Naive thymus-derived CD4-positive, alpha-beta T cell (primary cell): ENCODE results near the gene TMEM181. TPM values are rescaled to one million over a fixed set of nuclear protein-coding genes. Genes with fewer than 3 reads are reported as not detected.

Experiments used
- ATAC-seq: fragments of 150-1000 bp; cut with Tn5 transposase; 2 replicates; pipeline ENCODE4 v1.10.0; 2021; ENCODE audit warnings: mild to moderate bottlenecking, moderate library complexity
- CTCF ChIA-PET: fragments of 350-600 bp; sonication (Branson Sonifier 250); formaldehyde crosslinking; loops from one replicate; lab custom pipeline; 2021; ENCODE audit warnings: antibody characterized with exemption; lab: Charles Lee
- POLR2A ChIA-PET: fragments of 350-600 bp; sonication (Branson Sonifier 250); formaldehyde crosslinking; loops from one replicate; lab custom pipeline; 2021; ENCODE audit warnings: antibody characterized with exemption, inconsistent platforms; lab: Charles Lee
- DNase-seq, 9 donors: peaks; one replicate each; pipeline versions ENCODE4 v3.0.0 to v3.0.0-alpha.2; 2020 to 2022; ENCODE audit warnings: mixed read lengths in 1 of 9
- H3K27ac ChIP-seq: one replicate; pipeline ENCODE4 v1.7.0; 2013; ENCODE audit warnings: mild to moderate bottlenecking, low read depth, low read length, moderate library complexity
- H3K27me3 ChIP-seq, 2 donors: one replicate each; pipeline ENCODE4 v1.7.0; 2013; ENCODE audit warnings: low read length in 2 of 2, mild to moderate bottlenecking in 2 of 2, moderate library complexity in 2 of 2; ENCODE audit not compliant: control insufficient read depth in 2 of 2, insufficient read depth in 2 of 2
- H3K36me3 ChIP-seq, 3 experiments: 1 replicate in 2 of 3; 2 replicates in 1 of 3; pipeline ENCODE4 v1.7.0; 2013; ENCODE audit warnings: low read length in 3 of 3, mild to moderate bottlenecking in 3 of 3, moderate library complexity in 1 of 3; ENCODE audit not compliant: insufficient read depth in 3 of 3, control insufficient read depth in 2 of 3
- H3K4me1 ChIP-seq, 2 donors: one replicate each; pipeline ENCODE4 v1.7.0; 2013; ENCODE audit warnings: low read length in 2 of 2, mild to moderate bottlenecking in 2 of 2, moderate library complexity in 1 of 2; ENCODE audit not compliant: control insufficient read depth in 2 of 2, insufficient read depth in 2 of 2
- H3K4me3 ChIP-seq: 2 replicates; pipeline ENCODE4 v1.7.0; 2013; ENCODE audit warnings: mild to moderate bottlenecking, low read length
- H3K9me3 ChIP-seq, 3 experiments: 1 replicate in 2 of 3; 2 replicates in 1 of 3; pipeline ENCODE4 v1.7.0; 2013; ENCODE audit warnings: low read length in 3 of 3; ENCODE audit not compliant: control insufficient read depth in 2 of 3
- H3K27ac Mint-ChIP-seq, 9 donors: one replicate each; pipeline ENCODE4 v1.8.0; 2020 to 2022; ENCODE audit warnings: mixed read lengths in 9 of 9, mild to moderate bottlenecking in 8 of 9, moderate library complexity in 5 of 9, inconsistent platforms in 2 of 9
- H3K27me3 Mint-ChIP-seq, 5 donors: one replicate each; pipeline ENCODE4 v1.8.0; 2021 to 2022; ENCODE audit warnings: mixed read lengths in 5 of 5, mild to moderate bottlenecking in 1 of 5
- H3K36me3 Mint-ChIP-seq, 5 donors: one replicate each; pipeline ENCODE4 v1.8.0; 2020 to 2022; ENCODE audit warnings: mixed read lengths in 5 of 5, mild to moderate bottlenecking in 3 of 5, inconsistent platforms in 1 of 5
- H3K4me1 Mint-ChIP-seq, 7 donors: one replicate each; pipeline ENCODE4 v1.8.0; 2020 to 2022; ENCODE audit warnings: mixed read lengths in 7 of 7, mild to moderate bottlenecking in 3 of 7, inconsistent platforms in 1 of 7
- H3K4me3 Mint-ChIP-seq, 10 donors: one replicate each; pipeline ENCODE4 v1.8.0; 2020 to 2022; ENCODE audit warnings: mild to moderate bottlenecking in 10 of 10, mixed read lengths in 10 of 10, moderate library complexity in 6 of 10, inconsistent platforms in 2 of 10
- H3K9me3 Mint-ChIP-seq, 11 donors: one replicate each; pipeline ENCODE4 v1.8.0; 2020 to 2022; ENCODE audit warnings: mixed read lengths in 11 of 11, mild to moderate bottlenecking in 4 of 11, inconsistent platforms in 1 of 11, moderate library complexity in 1 of 11
- intact Hi-C, 2 donors: fragments of 100-400 bp; cut with micrococcal nuclease; formaldehyde crosslinking; loops; one replicate each; pipeline ENCODE4 v1.15.1; 2023
- polyA plus RNA-seq, 2 donors: library from polyadenylated mRNA; unstranded; fragments of 300-500 nt; fragmentation: Illumina TruSeq; gene quantifications; one replicate each; pipeline ENCODE4 v1.2.3, GENCODE V29; 2021
- total RNA-seq, 6 experiments: library from RNA in 5 of 6; stranded (reverse) in 5 of 6; gene quantifications; 1 replicate in 5 of 6; 2 replicates in 1 of 6; pipeline ENCODE4 v1.2.3 and lab custom pipeline; 2021 to 2026

Gene TMEM181
- total and polyA plus RNA-seq, 7 experiments from 2014 or later: 1.9 to 17.2 (median 15.7) TPM

DNA sequence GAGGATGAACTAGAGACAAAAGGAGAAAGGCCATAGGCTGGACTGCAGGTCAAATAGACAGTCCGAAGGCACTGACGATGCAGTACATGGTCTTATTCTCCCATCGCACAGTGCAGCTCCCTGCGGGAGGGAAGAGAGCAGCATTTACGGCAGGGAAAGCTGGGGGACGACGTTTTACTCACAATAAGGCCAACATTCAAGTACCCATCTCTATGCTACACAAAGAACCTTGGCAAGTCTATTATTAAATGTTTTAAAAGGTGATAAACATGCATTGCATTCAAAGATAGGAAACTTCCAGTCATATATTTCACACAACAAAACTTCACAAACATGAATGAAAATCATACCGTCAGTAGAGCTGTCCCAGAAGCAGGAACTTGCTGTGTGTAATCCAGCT is 76.9 kb downstream of the TMEM181 start:
- Histone ChIP-seq H3K27me3 (no peaks in the 10 kb centered on the region), H3K4me1 (peaks cover 43 to 47% of the 10 kb centered on the region in 2 donors), H3K27ac (peak overlapping the region; percentile 36), H3K36me3 (peaks cover 5 to 29% (median 12%) of the 10 kb centered on the region in 3 experiments), H3K9me3 (no peaks in the 10 kb centered on the region), H3K4me3 (no peak overlapping the region)
- DNase-seq (no peak), ATAC-seq (no peak)
- peaks cover 0 to 2% (median 0%) of the 10 kb centered on the region in 11 donors for H3K9me3 Mint-ChIP-seq
- peak overlapping the region in 2 of 10 donors; percentile 24 to 34 for H3K4me3 Mint-ChIP-seq
- H3K27ac Mint-ChIP-seq: peak overlapping the region in 7 of 9 donors; percentile 15 to 94 (median 85)
- ChIA-PET POLR2A (interaction anchor here (2.8 kb wide), 1 partner anchor 12 kb away, joined by 12 read pairs; the partner anchor contains the start of gene SYTL3), CTCF (interaction anchor here (1.1 kb wide), 1 partner anchor 12 kb away, joined by 3 read pairs; no protein-coding TSS in a partner anchor)
- H3K27me3 Mint-ChIP-seq: no peaks in the 10 kb centered on the region
- peaks cover 40 to 78% (median 68%) of the 10 kb centered on the region in 7 donors for H3K4me1 Mint-ChIP-seq
- intact Hi-C loops: no loop called here
- peaks cover 11 to 55% (median 40%) of the 10 kb centered on the region in 5 donors for H3K36me3 Mint-ChIP-seq

- no peaks in the 10 kb centered on the region for H3K27me3 ChIP-seq
- H3K4me1 Mint-ChIP-seq: peaks cover 52 to 88% (median 84%) of the 10 kb centered on the region in 7 donors
- CTCF ChIA-PET: interaction anchor here (2.0 kb wide), 1 partner anchor 21 kb away, joined by 11 read pairs; no protein-coding TSS in a partner anchor
- H3K36me3 Mint-ChIP-seq: peaks cover 8 to 50% (median 40%) of the 10 kb centered on the region in 5 donors
- peaks cover 0 to 2% (median 0%) of the 10 kb centered on the region in 11 donors for H3K9me3 Mint-ChIP-seq
- H3K9me3 ChIP-seq: no peaks in the 10 kb centered on the region
- peaks cover 5 to 25% (median 12%) of the 10 kb centered on the region in 3 experiments for H3K36me3 ChIP-seq
- intact Hi-C loops: no loop called here
- H3K4me3 Mint-ChIP-seq: peak overlapping the region in 3 of 10 donors; percentile 25 to 39 (median 37)
- no peak overlapping the region for H3K4me3 ChIP-seq
- no peaks in the 10 kb centered on the region for H3K27me3 Mint-ChIP-seq
- H3K27ac ChIP-seq: peak overlapping the region; percentile 37
- POLR2A ChIA-PET: interaction anchor here (0.6 to 2.8 kb wide), 5 partner anchors 10 to 161 kb away, joined by 3 to 12 read pairs (median 4); partner anchors contain the start of gene SYTL3
- H3K27ac Mint-ChIP-seq: peak overlapping the region; percentile 27 to 86 (median 68)
- DNase-seq (no peak), ATAC-seq (no peak)
- H3K4me1 ChIP-seq: peaks cover 56 to 59% of the 10 kb centered on the region in 2 donors
Measured at GRCh38 chr6:158638324-158638854, 78.5 kb downstream of the TMEM181 start.

GRCh38 chr6:158639056-158639455 is 79.2 kb downstream of the TMEM181 start:
- peak overlapping the region; percentile 37 for H3K27ac ChIP-seq
- POLR2A ChIA-PET: interaction anchor here (0.6 to 2.8 kb wide), 4 partner anchors 10 to 145 kb away, joined by 3 to 12 read pairs (median 4); partner anchors contain the start of gene SYTL3

GRCh38 chr6:158640519-158640918 is 80.6 kb downstream of the TMEM181 start:
- Histone ChIP-seq H3K27ac (peak overlapping the region; percentile 42), H3K4me3 (no peak overlapping the region), H3K36me3 (peaks cover 5 to 31% (median 12%) of the 10 kb centered on the region in 3 experiments), H3K9me3 (no peaks in the 10 kb centered on the region), H3K4me1 (peaks cover 43 to 49% of the 10 kb centered on the region in 2 donors), H3K27me3 (no peaks in the 10 kb centered on the region)
- no peak for DNase-seq
- Mint-ChIP-seq H3K9me3 (peaks cover 0 to 2% (median 0%) of the 10 kb centered on the region in 11 donors), H3K36me3 (peaks cover 8 to 48% (median 33%) of the 10 kb centered on the region in 5 donors), H3K4me1 (peaks cover 49 to 84% (median 74%) of the 10 kb centered on the region in 7 donors), H3K4me3 (peak overlapping the region; percentile 7 to 92 (median 65)), H3K27me3 (no peaks in the 10 kb centered on the region), H3K27ac (peak overlapping the region; percentile 47 to 96 (median 86))
- no peak for ATAC-seq
- intact Hi-C loops: no loop called here
- ChIA-PET POLR2A (interaction anchor here (2.2 kb wide), 1 partner anchor 10 kb away, joined by 11 read pairs; the partner anchor contains the start of gene SYTL3), CTCF (interaction anchor here (1.5 to 1.8 kb wide), 2 partner anchors 19 to 22 kb away, joined by 3 to 4 read pairs; no protein-coding TSS in a partner anchor)

More at GRCh38 chr6:158639056-158639455, 79.2 kb downstream of the TMEM181 start:
- ATAC-seq: no peak
- H3K4me3 Mint-ChIP-seq: peak overlapping the region in 3 of 10 donors; percentile 2 to 39 (median 21)
- peaks cover 52 to 90% (median 82%) of the 10 kb centered on the region in 7 donors for H3K4me1 Mint-ChIP-seq
- H3K27me3 Mint-ChIP-seq: no peaks in the 10 kb centered on the region
- Histone ChIP-seq H3K4me3 (no peak overlapping the region), H3K9me3 (no peaks in the 10 kb centered on the region), H3K27me3 (no peaks in the 10 kb centered on the region), H3K36me3 (peaks cover 5 to 25% (median 12%) of the 10 kb centered on the region in 3 experiments), H3K4me1 (peaks cover 56 to 59% of the 10 kb centered on the region in 2 donors)
- peaks cover 0 to 2% (median 0%) of the 10 kb centered on the region in 11 donors for H3K9me3 Mint-ChIP-seq
- H3K27ac Mint-ChIP-seq: peak overlapping the region; percentile 44 to 86 (median 68)
- H3K36me3 Mint-ChIP-seq: peaks cover 8 to 50% (median 40%) of the 10 kb centered on the region in 5 donors
- DNase-seq: no peak
- intact Hi-C loops: no loop called here
- CTCF ChIA-PET: interaction anchor here (2.0 kb wide), 1 partner anchor 20 kb away, joined by 11 read pairs; no protein-coding TSS in a partner anchor

DNA sequence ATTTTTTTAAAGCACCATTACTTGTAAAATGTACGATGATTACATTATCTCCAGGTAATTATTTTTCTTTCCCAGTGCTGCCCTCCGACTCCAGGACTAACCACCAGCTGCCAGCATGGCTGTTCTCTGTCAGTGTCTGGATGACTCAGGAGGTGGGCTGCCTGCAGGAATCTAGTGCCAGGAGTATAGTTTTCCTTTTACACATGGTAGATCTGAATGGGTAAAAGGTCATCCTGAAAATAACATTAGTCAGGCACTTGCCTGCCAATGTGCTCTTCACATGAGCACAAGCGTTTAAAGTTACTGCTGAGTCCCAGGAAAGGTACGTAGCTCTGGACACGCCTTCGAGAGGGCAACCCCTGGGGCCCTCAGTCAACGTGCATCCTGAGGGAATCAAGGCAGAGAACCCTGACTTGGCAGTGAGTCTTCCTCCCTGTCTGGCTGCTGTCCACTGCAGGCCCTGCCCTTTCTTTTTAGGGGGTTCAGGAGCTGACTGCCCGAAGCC is 82.3 kb downstream of the TMEM181 start:
- Mint-ChIP-seq H3K27me3 (no peaks in the 10 kb centered on the region), H3K4me1 (peaks cover 47 to 74% (median 72%) of the 10 kb centered on the region in 7 donors), H3K27ac (peak overlapping the region; percentile 87 to 100 (median 96)), H3K4me3 (peak overlapping the region; percentile 92 to 100 (median 99)), H3K36me3 (peaks cover 5 to 39% (median 24%) of the 10 kb centered on the region in 5 donors), H3K9me3 (peaks cover 0 to 2% (median 0%) of the 10 kb centered on the region in 11 donors)
- intact Hi-C loops: no loop called here
- peak overlapping the region; percentile 81 for H3K4me3 ChIP-seq
- CTCF ChIA-PET: interaction anchor here (1.4 to 1.8 kb wide), 2 partner anchors 20 to 49 kb away, joined by 4 to 5 read pairs; no protein-coding TSS in a partner anchor
- POLR2A ChIA-PET: interaction anchor here (1.0 to 5.2 kb wide), 4 partner anchors 8 to 147 kb away, joined by 3 to 78 read pairs (median 8); partner anchors contain the start of gene SYTL3
- peaks cover 0 to 21% (median 5%) of the 10 kb centered on the region in 3 experiments for H3K36me3 ChIP-seq
- peak overlapping the region; percentile 97 for H3K27ac ChIP-seq
- no peaks in the 10 kb centered on the region for H3K9me3 ChIP-seq
- no peak for DNase-seq
- ATAC-seq: no peak
- H3K27me3 ChIP-seq: no peaks in the 10 kb centered on the region
- peaks cover 40 to 46% of the 10 kb centered on the region in 2 donors for H3K4me1 ChIP-seq

DNA sequence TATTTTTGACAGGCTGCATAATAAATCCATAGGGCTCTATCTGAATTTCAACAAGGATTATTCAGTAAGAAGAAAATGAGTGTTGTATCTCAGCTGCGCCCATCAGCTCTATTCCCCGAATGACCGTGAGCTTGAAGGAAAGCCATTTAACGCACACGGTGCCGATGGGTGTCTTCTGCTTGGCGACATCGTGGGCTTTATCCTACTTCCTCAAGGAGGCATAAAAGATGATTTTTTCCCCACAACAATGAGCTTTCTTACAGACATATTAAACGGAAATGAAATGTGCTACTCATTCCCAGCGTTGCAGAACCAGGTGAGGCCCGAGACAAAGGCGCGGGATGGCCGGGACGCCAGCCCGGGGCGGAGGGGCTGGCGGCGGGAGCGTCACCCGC is 83.9 kb downstream of the TMEM181 start:
- Mint-ChIP-seq H3K9me3 (peaks cover 0 to 2% (median 0%) of the 10 kb centered on the region in 11 donors), H3K27ac (peak overlapping the region; percentile 87 to 100 (median 98)), H3K4me3 (peak overlapping the region; percentile 92 to 100 (median 99)), H3K36me3 (peaks cover 5 to 34% (median 20%) of the 10 kb centered on the region in 5 donors), H3K4me1 (peaks cover 47 to 72% (median 67%) of the 10 kb centered on the region in 7 donors), H3K27me3 (no peaks in the 10 kb centered on the region)
- Histone ChIP-seq H3K9me3 (no peaks in the 10 kb centered on the region), H3K36me3 (peaks cover 0 to 14% (median 0%) of the 10 kb centered on the region in 3 experiments), H3K27ac (peak overlapping the region; percentile 97), H3K4me1 (peaks cover 35 to 44% of the 10 kb centered on the region in 2 donors), H3K27me3 (no peaks in the 10 kb centered on the region), H3K4me3 (peak overlapping the region; percentile 81)
- intact Hi-C loops: loop anchor here (1.0 to 2.0 kb wide), 5 partner anchors 9 to 84 kb away; partner anchors contain the start of gene TMEM181 (in 2 of the 2)
- no peak for ATAC-seq
- peak in 1 of 9 donors; percentile 13 for DNase-seq
- ChIA-PET CTCF (interaction anchor here (1.0 to 2.9 kb wide), 5 partner anchors 10 to 91 kb away, joined by 4 to 19 read pairs (median 11); no protein-coding TSS in a partner anchor), POLR2A (interaction anchor here (0.8 to 5.2 kb wide), 9 partner anchors 8 to 357 kb away, joined by 3 to 78 read pairs (median 5); partner anchors contain the start of gene RSPH3)
